ENCODE data around the gene KLHL29. TPM values are rescaled to one million over a fixed set of nuclear protein-coding genes. Genes with fewer than 3 reads are reported as not detected.
A peak's percentile ranks its signal among the peaks of the same experiment; 100 is the strongest.
"Not testable (repeated sequence)": the region's sequence is repeated elsewhere in the genome, so short reads cannot be mapped to it uniquely, and the experiment has no call there.

KLHL29 gene
- total RNA-seq: 4.0 and 12.2 TPM in 2 replicates

DNA sequence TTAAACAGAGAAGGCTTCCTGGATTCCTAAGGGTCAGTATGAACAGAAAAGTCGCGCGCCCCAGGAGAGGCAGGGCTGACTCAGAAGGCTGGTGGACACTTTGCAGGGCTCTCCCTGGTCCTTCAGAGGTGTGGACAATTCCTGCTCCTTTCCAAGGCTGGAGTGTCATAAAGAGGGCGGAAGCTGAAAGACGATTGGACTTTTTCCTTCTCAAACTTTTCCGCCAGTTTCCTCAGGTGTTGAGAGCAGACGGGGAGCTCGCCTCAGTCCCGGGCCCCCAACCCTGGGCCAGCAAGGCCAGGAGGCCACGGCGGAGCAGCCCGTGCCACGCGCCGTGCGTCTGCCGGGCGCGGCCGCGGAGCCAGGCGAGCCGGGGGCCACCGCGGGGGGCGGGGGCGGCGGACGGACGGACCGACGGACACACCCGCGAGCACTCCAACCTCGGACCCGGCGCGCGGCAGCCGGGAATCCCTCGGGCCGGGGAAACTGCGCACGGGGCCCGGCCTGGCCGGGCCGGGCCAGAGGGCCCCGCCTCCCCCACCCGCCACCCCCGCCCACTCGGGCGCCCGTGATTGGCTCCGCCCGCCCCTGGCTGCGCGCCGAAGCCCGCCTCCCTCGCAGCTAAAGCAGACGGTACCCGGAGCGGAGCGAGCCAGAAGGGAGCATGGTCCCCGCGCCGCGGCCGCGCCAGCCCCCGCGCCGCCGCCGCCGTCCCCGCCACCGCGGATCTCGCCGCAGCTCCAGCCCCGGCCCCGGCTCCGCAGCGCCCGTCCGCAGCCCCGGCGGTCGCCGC is at the start of gene KLHL29:
Gene KLHL29 (plus strand): TSS at position 629 of the 793 bp plus-strand sequence. CDS start 177,018 bp downstream, outside the sequence.
- DNase-seq (ENCODE audit: low read depth): peak; percentile 48

GRCh38 chr2:23335550-23335949 is 49.4 kb upstream of the KLHL29 start:
- DNase-seq (ENCODE audit: low read depth): no peak

DNA sequence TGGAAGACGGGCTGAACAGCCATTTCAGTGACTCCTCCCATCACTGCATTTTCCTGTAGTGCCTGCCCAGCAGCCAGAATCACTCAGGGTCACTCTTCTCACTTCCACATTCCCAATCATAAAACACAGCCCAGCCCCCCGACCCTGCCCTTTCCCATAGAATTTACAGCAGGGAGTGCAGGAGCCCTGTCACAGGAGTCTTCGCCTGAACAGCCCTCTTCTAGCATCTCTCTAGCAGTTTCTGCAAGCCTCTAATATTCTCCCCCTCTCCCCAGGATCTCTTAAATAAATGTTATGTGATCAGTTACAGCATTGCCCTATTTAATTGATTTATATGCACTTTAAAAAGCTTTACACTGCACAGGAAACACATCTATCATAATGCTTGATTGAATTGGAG is 42.9 kb upstream of the KLHL29 start:
- DNase-seq (ENCODE audit: low read depth): no peak

- no peak for DNase-seq (ENCODE audit: low read depth)
These were observed 39.0 kb upstream of the KLHL29 start for GRCh38 chr2:23346029-23346428.

- no peak for DNase-seq (ENCODE audit: low read depth)
These were observed 38.2 kb upstream of the KLHL29 start for GRCh38 chr2:23346781-23347180.

- no peak for DNase-seq (ENCODE audit: low read depth)
These were observed 37.4 kb upstream of the KLHL29 start for GRCh38 chr2:23347471-23348092.

DNA sequence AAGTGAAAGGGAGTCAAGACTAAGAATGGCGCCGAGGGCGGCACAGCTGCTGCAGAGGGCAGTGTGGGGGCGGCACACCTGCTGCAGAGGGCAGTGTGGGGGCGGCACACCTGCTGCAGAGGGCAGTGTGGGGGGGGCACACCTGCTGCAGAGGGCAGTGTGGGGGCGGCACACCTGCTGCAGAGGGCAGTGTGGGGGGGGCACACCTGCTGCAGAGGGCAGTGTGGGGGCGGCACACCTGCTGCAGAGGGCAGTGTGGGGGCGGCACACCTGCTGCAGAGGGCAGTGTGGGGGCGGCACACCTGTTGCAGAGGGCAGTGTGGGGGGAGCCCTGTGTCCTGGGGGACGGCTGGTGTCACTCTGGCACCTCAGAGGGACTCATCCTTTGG is 36.9 kb upstream of the KLHL29 start:
- not testable (repeated sequence) for DNase-seq (ENCODE audit: low read depth)

- DNase-seq (ENCODE audit: low read depth): no peak
These were observed 35.5 kb upstream of the KLHL29 start for GRCh38 chr2:23349508-23349907.

GRCh38 chr2:23350041-23350791 is 34.8 kb upstream of the KLHL29 start:
- DNase-seq (ENCODE audit: low read depth): no peak

DNA sequence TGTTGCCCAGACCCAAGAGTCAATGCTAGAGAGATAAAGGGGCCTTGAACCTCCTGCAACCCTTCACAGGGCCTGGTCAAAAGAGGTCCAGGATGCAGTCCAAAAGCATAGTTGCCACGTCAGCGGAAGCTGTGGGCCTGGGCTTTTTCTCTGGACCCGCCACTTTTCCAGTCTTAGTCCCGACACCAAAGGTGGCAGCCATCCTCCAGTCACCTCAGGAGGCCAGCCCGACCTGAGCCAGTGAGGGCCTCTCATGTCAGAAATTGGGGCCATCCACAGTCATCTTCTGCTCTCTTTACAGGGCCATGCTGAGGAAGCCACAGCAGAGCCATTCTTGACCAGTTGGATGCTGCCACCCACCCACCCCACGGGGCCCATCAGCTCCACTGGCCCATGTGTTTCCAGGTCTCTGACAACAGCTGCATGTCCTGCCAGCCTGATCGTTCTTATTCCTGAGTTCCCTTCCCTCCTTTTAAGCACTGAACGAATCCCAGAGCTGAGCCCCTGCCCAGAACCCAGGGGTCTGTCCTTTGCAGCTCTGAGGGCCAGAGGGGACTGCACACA is 34.1 kb upstream of the KLHL29 start:
- no peak for DNase-seq (ENCODE audit: low read depth)

- DNase-seq (ENCODE audit: low read depth): peak; percentile 73
These were observed 33.4 kb upstream of the KLHL29 start for GRCh38 chr2:23351388-23352141.

- no peak for DNase-seq (ENCODE audit: low read depth)
These were observed 30.4 kb upstream of the KLHL29 start for GRCh38 chr2:23354554-23354953.

DNA sequence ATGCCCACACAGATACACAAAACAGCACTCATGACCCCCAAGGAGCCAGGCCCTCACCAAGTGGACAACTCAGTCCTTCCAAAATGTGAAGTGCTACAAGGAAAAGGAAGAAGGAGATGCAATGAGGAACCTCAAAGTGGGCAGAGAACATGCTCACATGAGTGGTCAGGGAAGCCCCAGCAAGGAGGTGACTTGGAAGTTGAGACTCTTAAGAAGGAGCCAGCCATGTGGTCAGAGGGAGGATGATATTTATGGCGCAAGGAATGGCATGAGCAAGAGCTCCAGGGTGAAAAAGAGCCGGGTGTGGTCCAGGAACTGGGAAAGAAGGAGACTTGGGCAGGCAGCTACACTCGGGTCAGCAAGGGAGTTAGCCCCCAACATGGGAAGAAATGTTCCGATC is 30.0 kb upstream of the KLHL29 start:
- no peak for DNase-seq (ENCODE audit: low read depth)

DNA sequence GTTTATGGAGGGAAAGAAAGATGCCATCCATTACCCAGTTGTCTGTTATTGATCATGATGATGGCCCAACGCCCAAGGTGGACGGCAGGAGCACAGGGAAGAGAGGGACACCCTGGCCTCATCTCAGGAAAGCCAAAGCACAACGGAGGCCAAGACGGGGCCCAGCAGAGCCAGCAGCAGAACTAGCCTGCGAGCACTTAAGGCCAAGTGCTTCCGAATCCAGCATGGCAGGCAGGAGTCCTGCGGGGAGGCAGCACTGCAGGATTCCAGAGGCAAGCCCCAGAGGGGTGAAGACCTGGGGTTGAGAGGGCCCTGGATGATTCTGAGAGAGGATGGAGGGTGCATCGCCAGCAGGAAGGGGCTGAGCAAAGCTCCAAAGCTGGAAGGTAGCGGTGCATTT is 28.3 kb upstream of the KLHL29 start:
- DNase-seq (ENCODE audit: low read depth): no peak

- no peak for DNase-seq (ENCODE audit: low read depth)
These were observed 25.1 kb upstream of the KLHL29 start for GRCh38 chr2:23359631-23360567.

DNA sequence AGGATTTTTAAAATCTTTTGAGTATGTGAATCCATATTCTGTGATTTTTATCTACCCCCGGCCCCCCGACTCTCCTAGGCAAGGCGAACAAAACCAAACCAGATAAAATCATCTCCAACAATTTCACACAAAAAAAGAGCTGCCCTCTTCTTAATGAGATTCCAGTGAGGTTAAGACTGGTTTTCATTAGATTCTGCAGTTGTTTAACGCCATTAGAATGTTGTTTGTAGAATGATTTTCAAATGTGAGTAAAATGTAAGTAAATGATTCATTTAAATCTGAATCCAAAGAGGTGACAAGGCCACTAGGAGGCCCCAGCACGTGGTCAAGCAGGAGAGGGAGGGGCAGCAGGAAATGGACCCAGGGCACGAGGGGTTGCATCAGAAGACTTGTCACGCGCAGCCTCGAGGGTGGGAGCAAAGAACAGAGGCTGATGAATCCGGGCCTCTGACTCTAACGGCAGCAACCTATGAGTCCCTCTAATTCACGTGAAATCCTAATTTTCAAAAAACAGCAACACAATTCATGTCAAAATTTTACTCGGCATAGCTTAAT is 24.3 kb upstream of the KLHL29 start:
- peak; percentile 71 for DNase-seq (ENCODE audit: low read depth)

DNA sequence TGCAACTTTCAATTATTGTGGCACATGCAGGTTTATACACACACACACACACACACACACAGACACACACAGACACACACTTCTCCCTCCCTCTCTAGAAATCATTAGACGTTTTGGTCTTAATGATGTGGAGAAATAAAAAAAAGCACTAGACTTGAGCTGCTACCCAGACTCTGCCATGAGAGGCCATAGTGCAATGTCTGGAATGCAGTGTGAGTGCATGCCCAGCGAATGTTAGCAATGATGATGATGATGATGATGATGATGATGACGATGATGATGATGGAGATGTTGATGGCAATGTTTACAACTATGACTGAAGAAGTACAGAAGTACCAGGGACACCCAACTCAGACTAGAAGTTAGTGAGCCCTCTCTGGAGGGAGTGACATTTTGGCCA is 23.8 kb upstream of the KLHL29 start:
- DNase-seq (ENCODE audit: low read depth): peak; percentile 22

- DNase-seq (ENCODE audit: low read depth): no peak
These were observed 21.7 kb upstream of the KLHL29 start for GRCh38 chr2:23363268-23363667.

DNA sequence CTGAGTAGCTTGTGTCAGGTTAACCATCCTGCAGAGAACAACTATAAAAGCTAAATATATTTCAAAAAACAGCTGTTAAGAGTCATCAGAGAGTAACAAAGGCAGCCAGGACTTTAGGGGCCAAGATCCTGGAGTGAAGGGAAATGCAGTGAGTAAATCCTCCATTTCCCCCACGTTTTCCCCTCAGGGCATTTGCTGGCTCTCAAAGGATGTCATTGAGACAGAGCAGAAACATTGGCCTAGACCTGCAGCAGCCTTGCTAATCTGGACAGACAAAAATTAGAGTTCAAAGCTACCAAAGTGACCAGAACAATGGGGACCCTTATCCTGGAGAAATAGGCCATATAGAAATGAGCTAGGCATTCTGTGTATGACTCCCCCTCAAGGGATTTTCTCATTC is 21.1 kb upstream of the KLHL29 start:
- no peak for DNase-seq (ENCODE audit: low read depth)

DNA sequence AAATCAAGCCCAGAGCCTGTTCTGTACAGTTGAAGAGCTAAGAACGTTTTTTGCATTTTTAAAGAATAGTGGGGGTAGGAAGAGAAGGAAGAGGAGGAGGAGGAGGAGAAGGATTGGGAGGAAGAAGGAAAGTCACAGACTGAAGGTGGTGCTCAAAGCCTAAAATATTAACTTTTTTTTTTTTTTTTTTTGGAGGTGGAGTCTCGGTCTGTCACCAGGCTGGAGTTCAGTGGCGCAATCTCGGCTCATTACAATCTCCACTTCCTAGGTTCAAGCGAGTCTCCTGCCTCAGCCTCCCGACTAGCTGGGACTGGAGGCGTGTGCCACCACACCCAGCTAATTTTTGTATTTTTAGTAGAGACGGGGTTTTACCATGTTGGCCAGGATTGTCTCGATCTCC is 18.3 kb upstream of the KLHL29 start:
- no peak for DNase-seq (ENCODE audit: low read depth)
